NCI-H1930 (cell line): Measurements from ENCODE around the gene SLC26A11.

Experiments used
- DNase-seq, 2 experiments: peaks; one replicate each; lab custom pipeline; 2025; lab: John Stamatoyannopoulos, UW

Gene SLC26A11

GRCh38 chr17:80220054-80220735 is at the start of gene SLC26A11, which contains the start of gene SGSH:
Gene SLC26A11 (plus strand): TSS chr17:80220427. CDS start chr17:80221561, 1,134 bp downstream.
Gene SGSH (minus strand): TSS chr17:80220333. CDS start chr17:80220313, 20 bp downstream.
- peak; percentile 41 to 55 for DNase-seq

DNA sequence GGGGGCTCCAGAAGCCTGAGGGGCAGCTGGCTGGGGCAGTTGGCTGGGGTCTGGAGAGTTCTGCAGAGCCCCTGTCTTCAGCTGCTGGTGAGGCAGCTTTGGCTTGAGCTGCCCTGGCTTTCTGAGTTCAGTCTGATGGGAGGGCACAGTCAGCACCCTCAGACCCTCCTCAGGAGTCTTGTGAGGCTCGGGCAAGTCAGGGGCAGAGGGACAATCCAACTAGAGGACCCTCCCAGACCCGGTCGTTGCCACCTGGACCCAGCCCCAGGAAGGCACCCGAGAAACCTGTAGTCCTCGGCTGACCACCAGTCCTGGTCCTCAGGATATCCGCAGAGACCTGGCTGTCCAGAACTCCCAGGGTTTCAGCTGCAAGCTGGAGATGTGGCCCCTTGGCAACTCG is 48.5 kb upstream of the SLC26A11 start:
- DNase-seq: no peak

DNA sequence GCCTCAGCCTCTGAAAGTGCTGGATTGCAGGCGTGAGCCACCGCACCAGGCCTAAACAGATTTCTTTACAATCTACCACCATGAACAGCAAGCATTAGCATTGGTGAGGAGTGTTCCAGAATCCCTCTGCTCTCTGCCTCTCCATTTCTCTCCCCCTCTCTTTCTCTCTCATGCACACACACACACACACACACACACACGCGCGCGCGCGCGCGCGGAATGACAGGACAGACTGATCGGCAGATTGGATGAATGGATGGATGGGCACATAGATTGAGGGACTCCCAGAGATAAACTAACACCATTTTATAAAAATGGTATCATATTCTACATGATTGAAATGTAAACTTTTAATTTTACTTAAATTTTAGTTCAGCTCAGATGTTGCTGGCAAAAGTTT is 47.1 kb upstream of the SLC26A11 start:
- no peak for DNase-seq

DNA sequence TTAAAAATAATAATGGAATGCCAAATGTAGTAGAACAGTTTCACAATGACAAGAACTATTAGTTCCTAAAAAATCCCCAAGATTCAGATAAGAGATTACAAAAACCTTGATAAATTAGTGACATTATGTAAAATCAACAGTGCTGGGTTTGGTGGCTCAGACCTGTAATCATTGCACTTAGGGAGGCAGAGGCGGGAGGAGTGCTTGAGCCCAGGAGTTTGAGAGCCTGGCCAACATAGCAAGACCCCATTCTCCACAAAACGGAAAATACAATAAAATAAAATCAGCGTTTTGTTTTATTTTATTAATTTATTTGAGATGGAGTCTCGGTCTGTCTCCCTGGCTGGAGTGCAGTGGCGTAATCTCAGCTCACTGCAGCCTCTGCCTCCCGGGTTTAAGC is 46.3 kb upstream of the SLC26A11 start:
- no peak for DNase-seq

- DNase-seq: no peak
Measured at GRCh38 chr17:80176757-80177156, 43.5 kb upstream of the SLC26A11 start.

DNA sequence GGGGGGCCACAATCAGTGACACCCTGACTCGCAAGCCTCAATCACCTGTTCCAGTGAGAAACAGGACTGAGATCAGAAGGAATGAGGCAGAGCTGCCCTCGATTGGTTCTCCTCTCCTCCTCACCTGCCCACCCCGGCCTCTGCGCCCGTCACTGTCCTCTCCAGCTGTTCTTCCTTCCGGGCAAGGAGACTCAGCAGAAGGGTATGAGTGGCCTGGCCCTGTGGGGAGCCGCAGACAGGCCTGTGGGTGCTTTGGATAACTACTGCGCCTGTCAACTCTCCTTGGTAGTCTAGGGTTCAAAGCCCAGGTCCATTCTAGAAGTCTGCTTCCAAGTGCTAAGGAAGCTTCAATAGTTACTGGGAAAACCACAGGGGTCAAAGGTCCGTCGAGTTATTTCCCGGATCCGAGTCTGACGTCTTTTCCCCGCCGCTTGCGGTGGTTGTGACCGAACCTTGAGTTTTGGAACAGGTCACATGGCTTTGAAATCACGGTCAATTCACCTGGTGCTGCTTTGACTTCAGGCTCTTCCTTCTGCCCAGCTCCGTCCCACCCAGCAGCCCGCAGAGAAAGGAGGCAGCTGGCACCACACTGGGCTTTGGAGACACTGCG is 42.1 kb upstream of the SLC26A11 start:
- DNase-seq: no peak

- no peak for DNase-seq
Measured at GRCh38 chr17:80180192-80180591, 40.0 kb upstream of the SLC26A11 start.

DNA sequence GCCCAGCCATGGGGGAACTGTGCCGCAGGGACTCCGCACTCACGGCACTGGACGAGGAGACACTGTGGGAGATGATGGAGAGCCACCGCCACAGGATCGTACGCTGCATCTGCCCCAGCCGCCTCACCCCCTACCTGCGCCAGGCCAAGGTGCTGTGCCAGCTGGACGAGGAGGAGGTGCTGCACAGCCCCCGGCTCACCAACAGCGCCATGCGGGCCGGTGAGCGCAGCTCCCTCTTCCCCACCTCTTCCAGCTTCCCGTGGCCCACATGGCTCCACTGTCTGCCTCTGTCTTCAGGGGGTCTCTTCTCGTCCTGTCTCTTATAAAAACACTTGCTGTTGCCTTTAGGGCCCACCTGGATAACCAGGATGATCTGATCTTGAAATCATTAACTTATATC is 38.8 kb upstream of the SLC26A11 start:
- DNase-seq: no peak

GRCh38 chr17:80182118-80182844 is 37.9 kb upstream of the SLC26A11 start:
- no peak for DNase-seq

DNA sequence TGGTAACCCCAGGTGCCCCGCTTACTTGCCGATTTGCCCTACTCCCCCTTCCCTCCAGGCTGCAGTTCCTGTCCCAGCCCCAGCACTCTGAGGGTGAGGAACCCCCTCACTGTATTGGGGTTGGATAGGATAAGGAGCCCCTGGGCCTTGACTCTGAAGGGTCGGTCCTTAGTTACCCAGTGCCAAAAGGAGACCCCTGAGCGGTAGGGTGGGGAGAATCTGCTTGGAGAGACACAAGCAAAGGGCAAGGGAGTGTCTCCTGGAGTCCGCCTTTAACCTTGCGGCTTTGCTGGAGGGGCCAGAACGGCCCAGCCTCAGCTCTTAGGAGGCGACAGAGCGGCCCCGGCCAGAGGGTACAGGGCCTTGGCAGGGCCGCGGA is 37.4 kb upstream of the SLC26A11 start:
- DNase-seq: no peak

GRCh38 chr17:80183581-80184422 is 36.4 kb upstream of the SLC26A11 start:
- no peak for DNase-seq

DNA sequence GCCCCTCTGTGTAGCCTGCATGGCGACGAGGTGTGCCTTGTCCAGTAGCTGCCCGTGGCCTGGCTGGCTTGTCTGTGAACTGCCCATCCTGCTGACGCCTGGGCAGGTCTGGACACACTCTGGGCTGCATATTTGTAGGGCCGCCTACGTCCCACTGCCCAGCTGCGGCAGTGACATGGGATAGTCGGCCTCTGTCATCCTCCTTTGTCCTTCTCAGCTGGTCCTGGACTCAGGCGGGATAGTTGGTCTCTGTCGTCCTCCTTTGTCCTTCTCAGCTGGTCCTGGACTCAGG is 35.9 kb upstream of the SLC26A11 start:
- no peak for DNase-seq

- no peak for DNase-seq
Measured at GRCh38 chr17:80185968-80186367, 34.3 kb upstream of the SLC26A11 start.

- no peak for DNase-seq
Measured at GRCh38 chr17:80187090-80187489, 33.1 kb upstream of the SLC26A11 start.

- no peak for DNase-seq
Measured at GRCh38 chr17:80187515-80187941, 32.7 kb upstream of the SLC26A11 start.

DNA sequence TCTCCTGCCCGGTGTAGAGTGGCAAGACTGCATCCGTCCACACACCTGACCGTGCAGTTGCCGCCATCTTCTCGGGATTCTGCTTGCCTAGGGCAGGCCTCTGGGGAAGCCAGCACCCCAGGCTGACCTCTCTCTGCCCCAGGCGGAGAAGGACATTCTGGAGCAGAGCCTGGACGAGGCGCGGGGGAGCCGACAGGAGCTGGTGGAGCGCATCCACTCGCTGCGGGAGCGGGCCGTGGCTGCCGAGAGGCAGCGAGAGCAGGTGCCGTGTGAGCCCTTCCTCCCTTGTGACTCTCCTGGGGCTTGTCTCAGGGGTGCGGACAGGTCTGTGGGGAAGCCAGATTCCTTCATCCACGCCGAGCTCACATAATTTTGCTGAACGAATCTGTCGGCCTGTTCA is 30.6 kb upstream of the SLC26A11 start:
- no peak for DNase-seq

GRCh38 chr17:80190716-80191115 is 29.5 kb upstream of the SLC26A11 start:
- DNase-seq: no peak

DNA sequence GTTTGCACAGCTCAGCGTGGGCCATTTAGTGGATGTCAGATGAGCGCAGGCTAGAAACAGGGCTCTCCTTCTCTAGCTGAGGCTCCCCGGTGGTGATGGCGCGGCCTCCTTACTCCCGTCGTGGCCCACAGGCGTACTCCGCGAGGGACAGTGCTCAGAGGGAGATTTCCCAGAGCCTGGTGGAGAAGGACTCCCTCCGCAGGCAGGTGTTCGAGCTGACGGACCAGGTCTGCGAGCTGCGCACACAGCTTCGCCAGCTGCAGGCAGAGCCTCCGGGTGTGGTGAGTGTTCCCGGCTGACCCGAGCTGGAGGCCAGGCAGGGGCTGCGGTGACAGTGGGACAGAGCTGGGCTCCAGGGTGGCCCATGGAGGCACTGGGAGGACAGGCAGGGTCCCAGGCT is 29.0 kb upstream of the SLC26A11 start:
- DNase-seq: no peak

DNA sequence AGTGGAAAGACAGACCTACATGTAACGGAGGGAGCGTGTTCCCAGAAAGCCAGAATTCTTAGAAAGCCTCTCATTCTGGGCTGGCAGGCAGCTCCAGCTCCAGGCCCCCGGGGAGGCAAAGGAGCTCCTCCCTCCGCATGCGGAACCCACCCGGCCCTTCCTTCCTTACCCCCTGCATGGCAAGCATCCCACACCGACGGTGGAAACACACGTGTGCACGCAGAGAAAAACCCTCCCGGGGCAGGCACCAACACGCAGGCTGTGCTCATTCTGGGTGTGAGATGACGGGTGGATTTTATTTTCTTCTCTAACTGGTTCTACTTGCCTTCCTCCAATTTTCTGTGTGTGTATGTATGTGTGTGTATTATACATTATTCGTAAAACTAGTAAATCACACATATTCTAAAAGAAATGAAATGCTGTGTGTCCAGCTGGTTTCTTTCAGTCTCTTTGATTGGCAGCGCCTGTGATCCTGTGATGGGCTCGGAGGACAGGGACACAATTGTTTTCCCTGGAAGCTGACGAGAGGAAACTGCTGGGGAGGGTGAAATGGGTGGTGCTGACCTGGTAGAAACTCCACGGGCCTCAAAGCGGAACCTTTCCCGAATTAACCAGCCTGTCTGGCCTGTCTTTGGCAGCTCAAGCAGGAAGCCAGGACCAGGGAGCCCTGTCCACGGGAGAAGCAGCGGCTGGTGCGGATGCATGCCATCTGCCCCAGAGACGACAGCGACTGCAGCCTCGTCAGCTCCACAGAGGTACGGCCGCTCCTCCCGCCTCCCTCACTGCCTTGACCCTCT is 28.2 kb upstream of the SLC26A11 start:
- DNase-seq: no peak

DNA sequence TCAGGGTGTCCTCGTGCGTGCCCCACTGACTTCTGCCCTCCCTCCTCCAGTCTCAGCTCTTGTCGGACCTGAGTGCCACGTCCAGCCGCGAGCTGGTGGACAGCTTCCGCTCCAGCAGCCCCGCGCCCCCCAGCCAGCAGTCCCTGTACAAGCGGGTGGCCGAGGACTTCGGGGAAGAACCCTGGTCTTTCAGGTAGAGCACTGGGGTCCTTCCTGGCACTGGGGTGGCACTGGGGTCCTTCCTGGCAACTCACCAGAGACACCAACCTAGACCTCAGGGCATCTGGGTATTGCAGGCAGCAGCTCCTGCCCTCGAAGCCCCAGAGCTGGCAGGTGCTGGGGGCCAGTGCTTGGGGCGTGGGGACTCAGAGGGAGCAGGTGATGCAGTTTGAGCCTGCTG is 25.1 kb upstream of the SLC26A11 start:
- no peak for DNase-seq

- DNase-seq: no peak
Measured at GRCh38 chr17:80195671-80196529, 24.3 kb upstream of the SLC26A11 start.
